SW 1271 (cell line): ENCODE measurements around the gene MECR.
"Not testable (repeated sequence)": the region's sequence is repeated elsewhere in the genome, so short reads cannot be mapped to it uniquely, and the experiment has no call there.

Experiments
- DNase-seq, 2 experiments: peaks; one replicate each; lab custom pipeline; 2025; lab: John Stamatoyannopoulos, UW

The MECR gene

DNA sequence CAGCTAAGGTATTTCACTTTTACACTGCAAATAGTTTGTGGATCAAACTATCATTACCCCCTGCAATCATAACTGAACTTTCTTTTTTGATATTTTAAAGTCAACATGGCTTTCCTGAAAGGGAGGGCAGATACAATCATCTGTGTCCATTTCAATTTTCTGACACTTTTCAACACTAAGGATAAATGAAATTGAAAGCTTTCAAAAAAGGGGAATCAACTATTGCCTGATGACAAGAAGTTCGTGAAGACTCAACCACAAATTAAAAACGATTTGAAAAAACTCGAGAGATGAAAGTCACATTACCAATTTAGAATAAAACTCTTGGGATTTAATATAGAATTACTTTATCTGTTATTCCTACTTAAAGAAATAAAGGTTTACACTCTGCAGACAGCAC lies 60.8 kb downstream of the MECR start:
- no peak for DNase-seq

DNA sequence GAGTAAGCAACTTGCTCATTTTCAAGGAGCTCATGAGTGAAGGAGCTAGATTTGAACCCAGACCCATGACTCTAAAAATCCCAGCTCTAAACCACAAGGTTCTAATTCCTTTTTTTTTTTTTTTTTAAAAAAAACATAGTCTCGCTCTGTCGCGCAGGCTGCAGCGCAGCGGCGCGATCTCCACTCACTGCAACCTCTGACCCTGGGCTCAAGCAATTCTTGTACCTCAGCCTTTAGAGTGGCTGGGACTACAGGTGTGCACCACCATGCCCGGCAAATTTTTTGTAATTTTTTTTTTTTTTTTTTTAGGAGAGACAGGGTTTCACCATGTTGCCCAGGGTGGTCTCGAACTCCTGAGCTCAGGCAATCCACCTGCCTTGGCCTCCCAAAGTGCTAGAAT lies 62.8 kb downstream of the MECR start:
- no peak for DNase-seq

DNA sequence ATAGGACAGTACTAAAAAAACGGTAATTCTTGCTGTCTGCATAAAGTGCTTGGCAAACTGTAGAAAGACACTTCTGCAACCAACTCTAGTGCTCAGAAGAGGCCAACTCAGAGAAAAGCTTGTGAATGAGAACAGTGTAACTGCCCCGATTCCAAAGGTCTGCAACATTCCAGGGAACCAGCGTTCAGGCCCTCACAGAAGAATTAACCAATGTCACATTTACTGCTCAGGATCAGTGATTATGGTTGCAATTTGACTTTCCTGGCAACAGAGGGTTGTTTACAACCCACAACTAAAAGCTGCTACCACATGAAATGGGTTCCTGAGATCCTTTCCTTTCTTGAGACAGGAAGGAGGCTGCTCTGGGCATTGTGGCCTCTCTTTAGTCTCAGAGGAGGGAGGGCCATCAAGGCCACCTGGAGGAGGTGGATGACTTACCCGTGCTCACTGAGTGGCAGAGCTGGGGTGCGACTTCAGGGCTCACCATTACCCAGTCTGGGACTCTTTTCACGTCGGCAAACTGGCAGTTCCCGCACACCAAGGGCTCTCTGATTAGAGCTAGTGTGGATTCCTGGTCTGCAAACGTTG lies 64.3 kb downstream of the MECR start:
- DNase-seq = no peak

DNA sequence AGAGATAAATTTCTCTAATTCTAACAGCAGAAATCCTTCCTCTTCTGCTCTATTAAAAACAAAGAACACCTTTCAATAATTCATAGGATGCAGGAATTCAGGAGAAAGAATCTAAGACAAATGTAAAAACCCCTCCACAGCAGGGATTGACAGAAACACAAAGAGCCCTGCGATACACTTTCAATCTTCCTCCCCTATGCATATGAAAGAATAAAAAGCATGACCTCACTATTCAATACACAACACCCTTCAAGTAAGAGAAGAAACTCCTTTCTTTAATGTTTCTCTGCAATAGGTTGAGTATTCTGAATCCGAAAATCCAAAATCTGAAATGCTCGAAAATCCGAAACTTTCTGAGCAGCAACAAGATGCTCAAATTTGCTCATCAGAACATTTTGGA lies 66.1 kb downstream of the MECR start:
- no peak for DNase-seq

DNA sequence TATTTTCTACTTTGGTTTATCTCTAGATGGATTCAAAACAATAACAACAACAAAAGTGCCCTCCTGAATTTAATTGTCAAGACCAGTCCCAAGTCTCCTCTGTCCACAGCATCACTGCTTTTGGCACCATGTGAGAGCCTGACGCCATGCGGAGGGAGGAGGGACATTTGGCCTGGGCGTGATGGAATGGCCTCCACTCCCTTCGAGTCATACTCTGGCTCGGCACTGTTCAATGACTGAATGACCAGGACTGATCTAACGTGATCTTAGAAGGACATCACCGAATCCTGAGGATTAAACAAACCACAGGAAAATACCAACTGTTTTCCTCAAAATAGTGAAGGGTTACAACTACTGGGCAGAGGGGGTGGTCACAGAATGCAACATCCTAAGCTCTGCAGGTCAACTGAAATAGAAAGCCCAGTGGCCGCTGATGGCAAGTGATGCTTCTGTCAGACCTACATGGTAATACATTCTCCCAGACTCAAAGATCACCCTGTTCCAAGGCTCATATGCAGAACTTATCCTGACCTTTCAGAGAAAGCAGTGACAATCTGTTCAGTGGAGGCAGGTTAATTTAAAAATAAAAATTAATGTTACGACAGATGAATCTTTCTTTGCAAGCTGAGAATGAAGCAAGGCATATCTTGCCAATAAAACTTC lies 68.1 kb downstream of the MECR start:
- no peak for DNase-seq

DNA sequence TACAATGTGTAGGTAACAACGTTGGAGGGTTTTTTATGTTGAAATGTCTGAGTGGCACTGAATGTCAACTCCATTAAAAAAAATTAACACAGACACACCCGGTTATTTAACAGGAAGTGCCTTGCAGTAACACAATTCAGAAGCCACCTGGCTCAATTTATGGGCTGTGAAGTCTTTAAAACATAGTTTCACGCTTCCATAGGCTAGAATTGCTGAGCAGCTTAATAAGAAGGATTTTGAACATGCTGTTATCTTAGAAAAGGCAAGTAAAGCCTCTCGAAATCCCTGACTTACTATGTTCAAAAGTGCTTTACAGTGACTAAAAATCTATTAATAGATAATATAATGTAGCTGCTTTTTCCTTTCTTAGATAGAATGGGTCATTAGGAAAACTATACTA lies 68.7 kb downstream of the MECR start:
- DNase-seq = no peak

DNA sequence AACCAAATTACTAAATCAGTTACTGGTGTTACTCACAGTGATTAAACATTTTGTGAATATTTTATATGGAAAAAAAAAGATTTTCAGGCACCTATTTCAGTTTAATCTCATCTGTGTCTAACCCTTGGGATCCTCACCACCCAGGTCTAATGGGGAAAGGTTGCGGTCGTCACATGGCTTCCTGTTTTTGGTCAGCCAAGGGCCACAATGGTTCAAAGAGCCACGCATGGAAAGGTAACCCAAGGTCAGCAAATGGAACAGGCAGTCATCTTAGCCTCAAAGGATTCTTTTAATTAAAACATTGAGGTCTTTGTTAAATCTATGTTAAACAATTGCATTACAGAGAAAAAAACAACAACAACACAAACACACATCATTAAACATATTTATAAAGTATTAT lies 71.0 kb downstream of the MECR start:
- no peak for DNase-seq

DNA sequence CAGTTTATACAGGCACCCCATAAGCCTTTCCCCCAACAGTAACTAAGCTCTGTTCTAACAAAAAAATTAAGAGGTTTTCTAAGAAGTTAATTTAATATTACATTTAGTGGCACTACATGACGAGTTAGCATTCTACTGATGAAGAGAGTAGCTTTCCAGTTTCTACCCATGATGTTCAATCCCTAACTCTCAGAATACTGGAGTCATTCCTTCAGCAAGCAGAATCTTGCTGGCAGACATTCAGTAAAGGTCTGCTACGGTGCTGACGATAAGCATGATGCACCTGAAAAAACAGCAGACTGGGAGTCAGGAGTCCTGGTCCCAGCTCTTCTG lies 73.5 kb downstream of the MECR start:
- no peak for DNase-seq

DNA sequence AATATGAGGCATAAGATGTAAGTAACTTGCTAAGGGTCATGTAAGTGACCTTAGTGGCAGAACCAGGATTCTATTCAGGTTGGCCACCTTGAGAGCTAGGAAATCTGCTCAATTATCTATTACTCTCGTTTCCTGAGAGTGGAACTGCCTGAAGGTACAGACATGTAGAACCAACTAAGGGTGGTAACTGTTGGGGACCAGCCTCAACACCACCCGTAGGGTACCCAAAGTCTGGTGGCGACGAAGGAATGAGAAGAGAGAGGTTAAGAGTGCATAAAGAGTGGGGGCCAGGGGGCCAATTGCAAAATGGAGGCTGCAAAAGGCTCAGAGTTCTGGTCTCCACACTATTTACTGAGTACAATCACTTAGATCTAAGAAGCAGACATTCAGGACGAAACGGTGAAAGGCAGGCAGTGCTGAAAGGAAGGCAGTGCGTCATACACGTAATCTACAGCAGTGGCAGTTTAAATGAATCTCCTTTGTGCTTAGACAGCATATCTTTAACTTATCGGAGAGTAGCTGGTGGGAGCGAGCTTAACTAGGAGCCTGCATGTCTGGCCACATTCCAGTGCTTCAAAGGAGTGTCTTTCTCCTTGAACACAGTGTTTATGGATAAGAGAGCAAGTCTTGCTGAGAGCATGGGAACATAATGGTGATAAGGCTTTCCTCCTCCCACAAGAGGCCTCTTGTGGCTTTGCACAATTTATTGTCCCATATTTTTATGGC lies 74.0 kb downstream of the MECR start:
- DNase-seq = no peak

DNA sequence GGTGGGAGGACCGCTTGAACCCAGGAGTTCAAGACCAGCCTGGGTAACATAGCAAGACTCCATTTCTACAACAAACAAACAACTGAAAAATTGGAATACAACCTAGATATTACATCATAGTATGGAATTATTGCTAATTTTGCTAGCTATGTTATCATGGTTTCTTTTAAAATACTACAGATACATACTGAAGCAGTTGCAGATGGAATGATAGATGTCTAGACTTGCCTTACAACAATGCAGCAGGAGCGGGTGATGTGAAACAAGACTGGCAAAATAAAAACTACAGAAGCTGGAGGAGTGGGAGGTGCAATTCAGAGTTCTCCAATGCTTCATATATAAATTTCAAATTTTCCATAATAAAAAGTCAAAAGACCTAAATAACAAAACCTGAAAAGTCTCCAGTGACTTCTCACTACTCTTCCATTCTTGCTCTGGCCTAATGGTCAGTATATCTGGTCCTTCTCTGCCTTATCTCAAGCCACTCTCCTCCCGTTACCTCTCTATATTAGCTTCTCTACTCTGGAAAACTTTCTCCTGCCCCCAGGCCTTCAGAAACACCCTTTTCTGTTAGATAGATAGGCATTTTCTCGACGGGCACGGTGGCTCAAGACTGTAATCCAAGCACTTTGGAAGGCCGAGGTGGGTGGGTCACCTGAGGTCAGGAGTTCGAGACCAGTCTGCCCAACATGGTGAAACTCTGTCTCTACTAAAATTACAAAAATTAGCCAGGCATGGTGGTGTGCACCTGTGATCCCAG lies 78.5 kb downstream of the MECR start:
- no peak for DNase-seq

DNA sequence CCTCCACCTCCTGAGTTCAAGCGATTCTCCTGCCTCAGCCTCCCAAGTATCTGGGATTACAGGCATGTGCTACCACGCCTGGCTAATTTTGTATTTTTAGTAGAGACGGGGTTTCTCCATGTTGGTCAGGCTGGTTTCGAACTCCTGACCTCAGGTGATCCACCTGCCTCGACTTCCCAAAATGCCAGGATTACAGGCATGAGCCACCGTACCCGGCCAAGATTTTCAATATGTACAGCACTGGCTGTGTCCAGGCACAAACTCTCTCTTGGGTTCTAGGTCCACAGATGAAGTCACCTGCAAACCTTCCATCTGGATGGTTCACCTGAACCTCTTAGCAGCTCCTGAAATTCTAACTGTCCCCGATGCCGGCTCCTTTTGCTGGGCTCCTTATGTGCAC lies 80.4 kb downstream of the MECR start:
- DNase-seq = not testable (repeated sequence)

DNA sequence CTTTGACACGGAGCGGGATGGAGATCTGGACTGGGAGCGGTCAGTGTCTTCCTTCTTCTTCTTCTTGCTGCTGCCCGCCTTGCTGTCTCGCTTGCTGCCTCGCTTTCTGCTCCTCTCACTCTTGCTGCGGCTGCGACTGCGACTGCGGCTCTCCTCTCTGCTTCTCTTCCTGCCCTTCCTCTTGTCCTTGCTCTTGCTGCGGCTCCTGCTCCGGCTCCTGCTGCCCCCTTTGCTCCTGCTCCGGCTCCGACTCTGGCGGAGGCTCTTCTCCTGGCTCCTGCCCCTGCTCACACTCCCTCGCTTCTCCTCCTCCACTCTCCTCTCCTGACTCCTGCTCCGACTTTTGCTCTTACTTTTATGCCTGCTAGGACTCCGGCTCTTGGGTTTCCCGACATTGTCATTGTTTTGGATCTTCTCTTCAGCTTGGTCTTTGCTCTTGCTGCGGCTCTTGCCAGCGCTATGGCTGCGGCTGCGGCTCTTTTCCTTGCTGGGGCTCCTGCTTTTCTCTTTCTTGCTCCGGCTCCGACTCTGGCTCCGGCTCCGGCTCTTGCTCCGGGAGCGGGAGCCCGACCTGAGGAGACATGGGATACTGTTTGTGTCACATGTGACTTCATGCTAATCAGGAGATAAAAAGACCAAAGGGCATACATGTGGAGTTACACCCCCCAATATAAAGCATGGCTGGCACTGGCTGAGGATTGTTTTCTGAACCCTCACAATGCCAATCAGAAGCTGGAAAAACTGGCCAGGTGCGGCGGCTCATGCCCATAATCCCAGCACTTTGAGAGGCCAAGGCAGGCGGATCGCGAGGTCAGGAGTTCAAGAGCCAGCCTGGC lies 81.9 kb downstream of the MECR start:
- no peak for DNase-seq

DNA sequence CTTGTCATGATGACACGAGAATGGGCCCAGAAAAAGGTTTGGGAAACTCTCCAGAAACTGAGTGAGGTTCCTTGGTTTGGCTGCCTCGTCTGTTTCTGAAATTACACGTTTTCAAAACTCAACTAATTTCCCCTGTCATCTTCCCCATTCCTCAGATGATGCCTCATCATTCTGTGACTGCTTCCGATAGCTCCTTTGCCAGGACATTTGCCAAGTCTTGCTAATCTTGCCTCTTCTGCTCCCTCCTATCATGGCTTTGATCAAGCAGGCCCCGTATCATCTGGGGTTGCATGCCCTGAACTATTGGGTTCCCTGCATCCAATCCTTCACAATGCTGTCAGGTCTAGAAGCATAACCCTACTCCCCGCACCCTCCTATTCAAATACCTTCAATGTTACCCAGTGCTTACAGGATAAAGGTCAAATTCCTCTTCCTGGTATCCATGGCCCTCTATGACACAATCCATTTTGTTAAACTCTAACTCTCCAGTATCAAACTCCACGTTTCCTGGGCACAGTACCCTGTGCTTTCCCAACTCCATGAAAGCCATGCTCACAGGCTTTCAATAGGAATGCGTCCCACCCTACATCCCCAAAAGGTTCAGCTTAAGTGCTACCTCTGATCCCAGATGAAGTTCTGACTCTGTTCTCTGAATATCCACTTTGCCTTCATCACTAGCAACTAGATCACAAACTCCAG lies 84.8 kb downstream of the MECR start:
- no peak for DNase-seq

DNA sequence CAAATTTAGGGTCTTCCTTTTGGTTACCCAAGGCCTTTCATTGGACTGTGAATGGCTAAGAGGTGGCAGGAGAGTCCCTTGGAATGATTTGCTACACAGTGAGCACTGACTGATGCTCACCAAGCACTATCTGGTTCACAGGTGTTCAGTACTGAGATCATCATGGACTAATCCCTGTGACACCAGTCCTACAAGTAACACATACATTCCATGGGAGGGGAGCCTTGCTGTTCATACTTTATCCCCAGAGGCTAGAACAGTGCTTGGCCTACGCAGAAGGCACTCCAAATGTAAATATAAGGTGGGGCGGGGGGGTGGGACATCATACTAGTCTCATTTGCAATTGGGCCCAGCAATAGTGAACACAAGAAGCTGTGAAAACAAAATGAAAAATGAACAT lies 86.6 kb downstream of the MECR start:
- DNase-seq = no peak

DNA sequence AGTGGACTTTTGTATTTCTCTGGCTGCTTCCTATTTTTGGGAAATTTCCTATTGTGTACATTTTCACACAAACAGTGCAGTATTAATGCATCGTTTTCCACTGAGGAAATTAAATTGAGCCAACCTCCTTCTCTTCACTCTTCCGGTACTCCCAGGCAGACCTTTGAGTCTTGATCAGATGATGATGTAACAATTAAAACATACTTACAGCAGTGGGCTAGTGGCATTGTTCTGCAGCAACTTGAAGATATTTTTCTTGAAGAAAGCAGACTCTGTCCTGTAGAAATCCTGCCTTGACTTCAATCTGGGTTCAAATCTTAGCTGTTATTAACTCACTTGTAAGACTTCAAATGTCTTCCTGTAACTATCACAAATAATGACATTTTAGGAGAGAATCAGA lies 88.0 kb downstream of the MECR start:
- DNase-seq = no peak
